Right lobe of liver (tissue), 6 donors: ENCODE data around the gene ROGDI. TPM values are rescaled to one million over a fixed set of nuclear protein-coding genes. Genes with fewer than 3 reads are reported as not detected.

ENCODE experiments used
- ATAC-seq, 4 donors: fragments of 200-7000 bp; cut with Tn5 transposase; one replicate each; pipeline ENCODE4 v1.9.1; 2020; ENCODE audit warnings: mild to moderate bottlenecking in 4 of 4, moderate library complexity in 4 of 4
- DNase-seq, 3 donors: peaks; one replicate each; pipeline ENCODE4 v3.0.0-alpha.2; 2020
- H3K27ac ChIP-seq, 3 donors: fragments of 200-600 bp; one replicate each; pipeline ENCODE4 v1.8.0; 2022
- H3K27me3 ChIP-seq, 2 donors: fragments of 200-600 bp; one replicate each; pipeline ENCODE4 v1.8.0; 2022
- H3K36me3 ChIP-seq, 4 donors: fragments of 200-600 bp; sonication (generic) in 1 of 4; one replicate each; pipeline versions ENCODE4 v1.5.1 to v1.8.0; 2017 to 2022; ENCODE audit warnings: control low read depth in 1 of 4
- H3K4me1 ChIP-seq, 4 donors: fragments of 200-600 bp; sonication (generic) in 1 of 4; one replicate each; pipeline versions ENCODE4 v1.5.1 to v1.8.0; 2017 to 2022; ENCODE audit warnings: control low read depth in 1 of 4
- H3K4me3 ChIP-seq, 3 donors: fragments of 200-600 bp; one replicate each; pipeline ENCODE4 v1.8.0; 2022
- H3K9me3 ChIP-seq, 4 donors: fragments of 200-600 bp; sonication (generic) in 1 of 4; one replicate each; pipeline versions ENCODE4 v1.5.1 to v1.8.0; 2017 to 2022; ENCODE audit warnings: control low read depth in 1 of 4
- POLR2A ChIP-seq: fragments of 450-650 bp; IDR thresholded peaks from one replicate; pipeline ENCODE4 v1.6.1; 2017; ENCODE audit warnings: antibody characterized with exemption, mild to moderate bottlenecking
- WGBS: methylation state at CpG from one replicate; pipeline ENCODE4 v1.1.6; 2018; ENCODE audit warnings: low coverage, low lambda C conversion rate; ENCODE audit not compliant: insufficient coverage; ENCODE audit errors: missing lambda C conversion rate; 5-methylcytosine and 5-hydroxymethylcytosine counted together
- intact Hi-C, 2 donors: fragments of 100-400 bp; cut with DNase I; formaldehyde crosslinking; loops; one replicate each; pipeline versions ENCODE4 v1.11.2 to v1.14.1; 2022
- total RNA-seq, 6 experiments: library from RNA; depleted of rRNA in 2 of 6; stranded (reverse); fragments of >200 nt in 2 of 6; fragmentation: NEBNext Ultra II Directional in 3 of 6; extraction: Animal tissue kit (Norgen Biotek cat#: 25700) in 3 of 6; gene quantifications; one replicate each; pipeline versions ENCODE4 v1.1.0 to v1.2.4, GENCODE V29; 2016 to 2023
- TF ChIP-seq, protein P1 (sequence below), 4 donors: fragments of 200-600 bp in 3 of 4; fragments of 450-650 bp in 1 of 4; IDR thresholded peaks; one replicate each; pipeline versions ENCODE4 v1.5.1 to v1.8.0; 2016 to 2022; ENCODE audit warnings: antibody characterized with exemption in 4 of 4, mild to moderate bottlenecking in 2 of 4
- donor health status: DM: no; HTN: yes; CAD: no.
- donor health status: DM: no; HTN: no; CAD: no.
- donor health status: DM: no; HTN: no; CAD: no.
- donor health status: DM: no; HTN: yes; CAD: no.
- donor health status: DM: no; HTN: yes; CAD: no.

ROGDI gene
- total RNA-seq, 6 experiments from 2014 or later = 8.3 to 24.2 (median 14.0) TPM

DNA sequence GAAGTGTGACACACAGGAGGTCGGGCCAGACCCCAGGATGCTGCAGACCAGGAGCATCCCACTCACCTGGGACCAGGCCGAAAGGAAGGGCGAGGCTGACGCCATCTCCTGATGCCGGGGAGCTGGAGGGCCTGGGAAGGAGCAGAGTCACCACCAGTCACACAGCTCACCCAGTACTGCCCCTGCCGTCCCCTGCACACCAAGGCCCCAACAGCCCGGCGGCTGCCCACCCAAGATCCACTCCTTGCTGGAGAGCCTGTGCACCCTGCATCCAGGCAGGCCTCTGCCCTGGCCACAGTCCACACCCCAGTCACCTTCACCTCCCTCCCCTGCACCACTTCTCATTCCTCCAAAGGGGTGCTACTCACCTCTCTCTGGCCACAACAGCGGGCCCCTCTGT lies 40.2 kb downstream of the ROGDI start:
- Histone ChIP-seq H3K4me3 (no peak overlapping the region), H3K27me3 (no peaks in the 10 kb centered on the region), H3K9me3 (no peaks in the 10 kb centered on the region), H3K4me1 (peaks cover 0 to 9% (median 0%) of the 10 kb centered on the region in 4 donors), H3K27ac (no peak overlapping the region), H3K36me3 (peaks cover 0 to 55% (median 12%) of the 10 kb centered on the region in 4 donors)
- TF ChIP-seq POLR2A = no peak
- TF ChIP-seq, protein P1, sequence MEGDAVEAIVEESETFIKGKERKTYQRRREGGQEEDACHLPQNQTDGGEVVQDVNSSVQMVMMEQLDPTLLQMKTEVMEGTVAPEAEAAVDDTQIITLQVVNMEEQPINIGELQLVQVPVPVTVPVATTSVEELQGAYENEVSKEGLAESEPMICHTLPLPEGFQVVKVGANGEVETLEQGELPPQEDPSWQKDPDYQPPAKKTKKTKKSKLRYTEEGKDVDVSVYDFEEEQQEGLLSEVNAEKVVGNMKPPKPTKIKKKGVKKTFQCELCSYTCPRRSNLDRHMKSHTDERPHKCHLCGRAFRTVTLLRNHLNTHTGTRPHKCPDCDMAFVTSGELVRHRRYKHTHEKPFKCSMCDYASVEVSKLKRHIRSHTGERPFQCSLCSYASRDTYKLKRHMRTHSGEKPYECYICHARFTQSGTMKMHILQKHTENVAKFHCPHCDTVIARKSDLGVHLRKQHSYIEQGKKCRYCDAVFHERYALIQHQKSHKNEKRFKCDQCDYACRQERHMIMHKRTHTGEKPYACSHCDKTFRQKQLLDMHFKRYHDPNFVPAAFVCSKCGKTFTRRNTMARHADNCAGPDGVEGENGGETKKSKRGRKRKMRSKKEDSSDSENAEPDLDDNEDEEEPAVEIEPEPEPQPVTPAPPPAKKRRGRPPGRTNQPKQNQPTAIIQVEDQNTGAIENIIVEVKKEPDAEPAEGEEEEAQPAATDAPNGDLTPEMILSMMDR (IDR thresholded peaks at IDR 0.05) = no peak
- DNase-seq (no peak), ATAC-seq (no peak)
- intact Hi-C loops = no loop called here
- no CpG with 5 or more reads among the region's 9 CpGs for WGBS

DNA sequence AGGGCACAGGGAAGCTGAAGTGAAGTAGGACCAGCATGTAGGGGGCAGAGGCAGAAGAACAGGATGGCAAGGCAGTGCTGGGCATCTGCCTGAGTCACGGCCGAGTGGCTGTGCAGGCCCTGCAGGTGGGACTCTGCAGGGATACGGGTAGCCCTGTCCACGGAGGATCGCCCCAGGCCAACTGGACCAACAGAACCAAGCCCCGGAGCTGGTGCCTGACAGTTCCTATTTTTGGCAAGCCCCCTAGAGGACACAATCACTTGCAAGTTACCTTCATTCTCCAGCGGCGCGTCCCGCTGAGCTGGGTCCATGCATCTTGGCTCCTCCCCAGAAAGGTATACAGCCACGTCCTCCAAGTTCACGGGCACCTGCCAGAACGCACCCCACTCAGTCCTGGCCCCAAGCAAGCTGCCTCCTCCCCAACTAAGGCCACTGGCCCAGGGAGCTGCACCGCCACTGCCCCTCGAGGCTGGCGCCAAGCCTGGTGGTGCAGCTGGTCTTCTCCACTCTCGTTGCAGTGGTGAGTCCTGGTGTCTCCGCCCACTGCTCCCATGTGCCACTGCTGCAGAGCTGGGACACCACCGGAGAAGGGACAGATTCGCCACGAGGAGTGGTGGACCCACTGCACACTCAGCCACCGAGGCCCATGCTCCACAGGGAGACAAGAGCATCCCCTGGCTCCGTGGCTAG lies 42.1 kb downstream of the ROGDI start:
- Histone ChIP-seq H3K36me3 (peaks cover 0 to 55% (median 12%) of the 10 kb centered on the region in 4 donors), H3K9me3 (no peaks in the 10 kb centered on the region), H3K27ac (no peak overlapping the region), H3K4me1 (peaks cover 0 to 3% (median 0%) of the 10 kb centered on the region in 4 donors), H3K4me3 (no peak overlapping the region), H3K27me3 (no peaks in the 10 kb centered on the region)
- WGBS = 67% methylated on average over 5 of the region's 23 CpGs
- ATAC-seq (peak in 2 of 4 donors; percentile 15 to 33), DNase-seq (no peak)
- no peak for TF ChIP-seq POLR2A
- TF ChIP-seq, protein P1 (IDR thresholded peaks at IDR 0.05) = no peak
- intact Hi-C loops = no loop called here

DNA sequence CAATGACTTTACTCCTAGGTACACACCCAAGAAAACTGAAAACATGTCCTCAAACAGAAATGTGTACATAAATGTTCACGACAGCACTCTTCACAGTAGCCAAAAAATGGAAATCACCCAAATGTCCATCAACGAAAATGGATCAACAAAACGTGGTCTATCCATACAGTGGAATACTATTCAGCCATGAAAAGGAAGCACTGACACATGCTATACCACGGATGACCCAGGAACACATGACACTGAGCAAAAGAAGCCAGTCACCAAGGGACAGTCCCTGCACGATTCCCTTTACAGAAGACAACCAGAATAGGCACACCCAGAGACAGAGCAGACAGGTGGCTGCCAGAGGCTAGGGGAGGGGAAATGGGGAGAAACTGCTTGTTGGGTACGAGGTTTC lies 46.7 kb downstream of the ROGDI start:
- Histone ChIP-seq H3K36me3 (peaks cover 0 to 54% (median 20%) of the 10 kb centered on the region in 4 donors), H3K4me3 (no peak overlapping the region), H3K4me1 (no peaks in the 10 kb centered on the region), H3K9me3 (no peaks in the 10 kb centered on the region), H3K27ac (no peak overlapping the region), H3K27me3 (no peaks in the 10 kb centered on the region)
- ATAC-seq = no peak
- 90% methylated on average over 3 of the region's 6 CpGs for WGBS
- no peak for DNase-seq
- intact Hi-C loops = no loop called here
- no peak for TF ChIP-seq POLR2A
- TF ChIP-seq, protein P1 (IDR thresholded peaks at IDR 0.05) = no peak

DNA sequence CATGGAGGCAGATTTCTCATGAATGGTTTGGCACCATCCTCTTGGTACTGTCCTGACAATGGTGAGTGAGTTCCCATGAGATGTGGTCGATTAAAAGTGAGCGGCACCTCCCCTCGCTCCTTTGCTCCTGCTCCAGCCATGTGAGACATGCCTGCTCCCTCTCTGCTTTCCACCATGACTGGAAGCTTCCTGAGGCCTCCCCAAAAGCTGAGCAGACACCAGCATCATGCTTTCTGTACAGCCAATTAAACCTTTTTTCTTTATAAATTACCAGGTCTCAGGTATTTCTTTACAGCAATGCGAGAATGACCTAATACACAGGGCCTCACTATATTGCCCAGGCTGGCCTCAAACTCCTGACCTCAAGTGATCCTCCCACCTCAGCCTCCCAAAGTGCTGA lies 47.6 kb downstream of the ROGDI start:
- H3K4me3 ChIP-seq = no peak overlapping the region
- no peak overlapping the region for H3K27ac ChIP-seq
- 97% methylated on average over 3 of the region's 4 CpGs for WGBS
- ATAC-seq = no peak
- TF ChIP-seq, protein P1 (IDR thresholded peaks at IDR 0.05) = no peak
- TF ChIP-seq POLR2A = no peak
- no peak for DNase-seq
- peaks cover 0 to 47% (median 19%) of the 10 kb centered on the region in 4 donors for H3K36me3 ChIP-seq
- intact Hi-C loops = no loop called here
- no peaks in the 10 kb centered on the region for H3K4me1 ChIP-seq
- H3K9me3 ChIP-seq = no peaks in the 10 kb centered on the region
- H3K27me3 ChIP-seq = no peaks in the 10 kb centered on the region
